Measurements from ENCODE around the gene NPIPB8. TPM values are rescaled to one million over a fixed set of nuclear protein-coding genes. Genes with fewer than 3 reads are reported as not detected.
"Not testable (repeated sequence)": the region's sequence is repeated elsewhere in the genome, so short reads cannot be mapped to it uniquely, and the experiment has no call there.

Gene NPIPB8
- not detected in 2 replicates for total RNA-seq (2014; rRNA removed; shearing (Covaris generic); ENCODE audit: low replicate concordance)

- in situ Hi-C loops (cut with HindIII; ENCODE audit: low pct_unique_long_range_greater_than_20kb, low sequenced_read_pairs); DNase-seq (ENCODE audit: low read depth): not testable (repeated sequence)
Measured at GRCh38 chr16:28637765-28638164, at the start of gene NPIPB8. Gene NPIPB8, plus strand, starts transcription at chr16:28638065. Its CDS starts 296 bp downstream, at chr16:28638361.

- in situ Hi-C loops (cut with HindIII; ENCODE audit: low pct_unique_long_range_greater_than_20kb, low sequenced_read_pairs) = no loop called here
- DNase-seq (ENCODE audit: low read depth) = no peak
Measured at GRCh38 chr16:28589069-28589468, 48.8 kb upstream of the NPIPB8 start.

GRCh38 chr16:28589930-28590329 lies 47.9 kb upstream of the NPIPB8 start:
- in situ Hi-C loops (cut with HindIII; ENCODE audit: low pct_unique_long_range_greater_than_20kb, low sequenced_read_pairs) = no loop called here
- no peak for DNase-seq (ENCODE audit: low read depth)

GRCh38 chr16:28590384-28591340 lies 47.2 kb upstream of the NPIPB8 start:
- in situ Hi-C loops (cut with HindIII; ENCODE audit: low pct_unique_long_range_greater_than_20kb, low sequenced_read_pairs) = no loop called here
- no peak for DNase-seq (ENCODE audit: low read depth)

- in situ Hi-C loops (cut with HindIII; ENCODE audit: low pct_unique_long_range_greater_than_20kb, low sequenced_read_pairs) = no loop called here
- no peak for DNase-seq (ENCODE audit: low read depth)
Measured at GRCh38 chr16:28591355-28591754, 46.5 kb upstream of the NPIPB8 start.

- in situ Hi-C loops (cut with HindIII; ENCODE audit: low pct_unique_long_range_greater_than_20kb, low sequenced_read_pairs) = no loop called here
- no peak for DNase-seq (ENCODE audit: low read depth)
Measured at GRCh38 chr16:28592511-28592910, 45.4 kb upstream of the NPIPB8 start.

- no peak for DNase-seq (ENCODE audit: low read depth)
- in situ Hi-C loops (cut with HindIII; ENCODE audit: low pct_unique_long_range_greater_than_20kb, low sequenced_read_pairs) = no loop called here
Measured at GRCh38 chr16:28592979-28593553, 44.8 kb upstream of the NPIPB8 start.

GRCh38 chr16:28595451-28595850 lies 42.4 kb upstream of the NPIPB8 start:
- in situ Hi-C loops (cut with HindIII; ENCODE audit: low pct_unique_long_range_greater_than_20kb, low sequenced_read_pairs); DNase-seq (ENCODE audit: low read depth): not testable (repeated sequence)

GRCh38 chr16:28596115-28596630 lies 41.7 kb upstream of the NPIPB8 start:
- in situ Hi-C loops (cut with HindIII; ENCODE audit: low pct_unique_long_range_greater_than_20kb, low sequenced_read_pairs) = no loop called here
- no peak for DNase-seq (ENCODE audit: low read depth)

- DNase-seq (ENCODE audit: low read depth) = no peak
Measured at GRCh38 chr16:28596840-28597691, 40.8 kb upstream of the NPIPB8 start, which contains the start of gene SULT1A2. Gene SULT1A2, minus strand, starts transcription at chr16:28597050. Its CDS starts 1,120 bp downstream, at chr16:28595930.

GRCh38 chr16:28597692-28598261 lies 40.1 kb upstream of the NPIPB8 start:
- in situ Hi-C loops (cut with HindIII; ENCODE audit: low pct_unique_long_range_greater_than_20kb, low sequenced_read_pairs) = no loop called here
- DNase-seq (ENCODE audit: low read depth) = no peak

More at GRCh38 chr16:28596840-28597691, 40.8 kb upstream of the NPIPB8 start, which contains the start of gene SULT1A2:
- in situ Hi-C loops (cut with HindIII; ENCODE audit: low pct_unique_long_range_greater_than_20kb, low sequenced_read_pairs) = no loop called here

- in situ Hi-C loops (cut with HindIII; ENCODE audit: low pct_unique_long_range_greater_than_20kb, low sequenced_read_pairs); DNase-seq (ENCODE audit: low read depth): not testable (repeated sequence)
Measured at GRCh38 chr16:28599377-28600285, 38.2 kb upstream of the NPIPB8 start.

- DNase-seq (ENCODE audit: low read depth); in situ Hi-C loops (cut with HindIII; ENCODE audit: low pct_unique_long_range_greater_than_20kb, low sequenced_read_pairs): not testable (repeated sequence)
Measured at GRCh38 chr16:28600965-28601364, 36.9 kb upstream of the NPIPB8 start.

- in situ Hi-C loops (cut with HindIII; ENCODE audit: low pct_unique_long_range_greater_than_20kb, low sequenced_read_pairs) = not testable (repeated sequence)
Measured at GRCh38 chr16:28601589-28601988, 36.3 kb upstream of the NPIPB8 start.

GRCh38 chr16:28602062-28602461 lies 35.8 kb upstream of the NPIPB8 start:
- in situ Hi-C loops (cut with HindIII; ENCODE audit: low pct_unique_long_range_greater_than_20kb, low sequenced_read_pairs); DNase-seq (ENCODE audit: low read depth): not testable (repeated sequence)

More at GRCh38 chr16:28601589-28601988, 36.3 kb upstream of the NPIPB8 start:
- DNase-seq (ENCODE audit: low read depth) = not testable (repeated sequence)

GRCh38 chr16:28602529-28602928 lies 35.3 kb upstream of the NPIPB8 start:
- peak; percentile 33 for DNase-seq (ENCODE audit: low read depth)
- in situ Hi-C loops (cut with HindIII; ENCODE audit: low pct_unique_long_range_greater_than_20kb, low sequenced_read_pairs) = no loop called here

All from Caki2 (cell line).